WTC11 (cell line): ENCODE measurements around the gene SULF2.

Experiments
- FOXJ3 ChIP-seq: sonication (generic); formaldehyde crosslinking; IDR thresholded peaks from 2 replicates; pipeline ENCODE4 v1.9.0; 2021; ENCODE audit warnings: missing genetic modification reagents, mild to moderate bottlenecking, borderline replicate concordance
- SMAD4 ChIP-seq: sonication (generic); formaldehyde crosslinking; IDR thresholded peaks from 2 replicates; pipeline ENCODE4 v1.8.0; 2022; ENCODE audit warnings: mild to moderate bottlenecking, missing genetic modification reagents
- ZNF121 ChIP-seq: sonication (generic); formaldehyde crosslinking; IDR thresholded peaks from 2 replicates; pipeline ENCODE4 v1.8.0; 2023; ENCODE audit warnings: missing genetic modification reagents
- ZNF263 ChIP-seq: sonication (generic); formaldehyde crosslinking; IDR thresholded peaks from 2 replicates; pipeline ENCODE4 v1.8.1; 2022; ENCODE audit warnings: low read depth, mild to moderate bottlenecking, moderate library complexity, missing genetic modification reagents
- TF ChIP-seq, protein P1 (sequence below): fragments of 200-600 bp; IDR thresholded peaks from 2 replicates; pipeline ENCODE4 v1.8.0; 2022; ENCODE audit warnings: antibody characterized with exemption
- TF ChIP-seq, protein P2 (sequence below): sonication (generic); formaldehyde crosslinking; IDR thresholded peaks from 2 replicates; pipeline ENCODE4 v1.8.1; 2023; ENCODE audit warnings: mild to moderate bottlenecking, missing genetic modification reagents, moderate library complexity
- TF ChIP-seq, protein P3 (sequence below): sonication (generic); formaldehyde crosslinking; conservative IDR thresholded peaks from 2 replicates; pipeline ENCODE4 v1.8.1; 2022; ENCODE audit warnings: mild to moderate bottlenecking, missing genetic modification reagents
- TF ChIP-seq, protein P4 (sequence below): sonication (generic); formaldehyde crosslinking; IDR thresholded peaks from 2 replicates; pipeline ENCODE4 v1.8.1; 2022; ENCODE audit warnings: mild to moderate bottlenecking, moderate library complexity, missing genetic modification reagents

DNA sequence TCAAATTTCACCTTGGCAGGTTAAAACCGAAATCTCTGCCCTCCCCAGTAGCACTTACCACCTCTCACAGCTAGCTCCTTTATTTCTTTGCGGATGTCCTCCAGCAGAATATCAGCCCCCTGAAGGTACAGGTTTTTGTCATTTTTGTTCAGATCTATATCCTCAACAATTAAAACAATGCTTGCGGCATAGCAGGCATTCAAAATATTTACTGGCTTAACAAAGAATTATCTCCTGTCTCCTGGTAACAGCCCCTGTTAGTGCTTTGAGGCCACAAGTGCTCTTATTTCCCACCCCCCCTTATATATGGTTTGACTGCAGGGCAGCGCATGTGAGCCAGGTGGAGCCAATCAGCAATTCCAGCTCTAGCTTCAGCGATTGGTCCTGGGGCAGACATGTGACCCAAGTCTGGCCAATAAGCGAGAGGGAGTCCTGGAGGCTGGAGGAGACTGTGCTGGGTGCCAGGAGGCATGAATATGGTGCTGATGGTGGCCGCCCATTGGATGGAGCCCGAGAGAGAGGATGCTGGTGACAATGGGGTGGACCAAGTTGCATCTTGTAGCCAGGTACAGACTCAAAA lies 21.0 kb downstream of the SULF2 start:
- TF ChIP-seq, protein P1, sequence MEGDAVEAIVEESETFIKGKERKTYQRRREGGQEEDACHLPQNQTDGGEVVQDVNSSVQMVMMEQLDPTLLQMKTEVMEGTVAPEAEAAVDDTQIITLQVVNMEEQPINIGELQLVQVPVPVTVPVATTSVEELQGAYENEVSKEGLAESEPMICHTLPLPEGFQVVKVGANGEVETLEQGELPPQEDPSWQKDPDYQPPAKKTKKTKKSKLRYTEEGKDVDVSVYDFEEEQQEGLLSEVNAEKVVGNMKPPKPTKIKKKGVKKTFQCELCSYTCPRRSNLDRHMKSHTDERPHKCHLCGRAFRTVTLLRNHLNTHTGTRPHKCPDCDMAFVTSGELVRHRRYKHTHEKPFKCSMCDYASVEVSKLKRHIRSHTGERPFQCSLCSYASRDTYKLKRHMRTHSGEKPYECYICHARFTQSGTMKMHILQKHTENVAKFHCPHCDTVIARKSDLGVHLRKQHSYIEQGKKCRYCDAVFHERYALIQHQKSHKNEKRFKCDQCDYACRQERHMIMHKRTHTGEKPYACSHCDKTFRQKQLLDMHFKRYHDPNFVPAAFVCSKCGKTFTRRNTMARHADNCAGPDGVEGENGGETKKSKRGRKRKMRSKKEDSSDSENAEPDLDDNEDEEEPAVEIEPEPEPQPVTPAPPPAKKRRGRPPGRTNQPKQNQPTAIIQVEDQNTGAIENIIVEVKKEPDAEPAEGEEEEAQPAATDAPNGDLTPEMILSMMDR, result no peak
- TF ChIP-seq, protein P2, sequence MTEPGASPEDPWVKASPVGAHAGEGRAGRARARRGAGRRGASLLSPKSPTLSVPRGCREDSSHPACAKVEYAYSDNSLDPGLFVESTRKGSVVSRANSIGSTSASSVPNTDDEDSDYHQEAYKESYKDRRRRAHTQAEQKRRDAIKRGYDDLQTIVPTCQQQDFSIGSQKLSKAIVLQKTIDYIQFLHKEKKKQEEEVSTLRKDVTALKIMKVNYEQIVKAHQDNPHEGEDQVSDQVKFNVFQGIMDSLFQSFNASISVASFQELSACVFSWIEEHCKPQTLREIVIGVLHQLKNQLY (CRISPR knock-in tag), result no peak
- TF ChIP-seq, protein P3, sequence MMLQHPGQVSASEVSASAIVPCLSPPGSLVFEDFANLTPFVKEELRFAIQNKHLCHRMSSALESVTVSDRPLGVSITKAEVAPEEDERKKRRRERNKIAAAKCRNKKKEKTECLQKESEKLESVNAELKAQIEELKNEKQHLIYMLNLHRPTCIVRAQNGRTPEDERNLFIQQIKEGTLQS (CRISPR knock-in tag), result no peak
- TF ChIP-seq ZNF263 (CRISPR knock-in tag), result no peak
- no peak for TF ChIP-seq SMAD4 (CRISPR knock-in tag)
- TF ChIP-seq, protein P4, sequence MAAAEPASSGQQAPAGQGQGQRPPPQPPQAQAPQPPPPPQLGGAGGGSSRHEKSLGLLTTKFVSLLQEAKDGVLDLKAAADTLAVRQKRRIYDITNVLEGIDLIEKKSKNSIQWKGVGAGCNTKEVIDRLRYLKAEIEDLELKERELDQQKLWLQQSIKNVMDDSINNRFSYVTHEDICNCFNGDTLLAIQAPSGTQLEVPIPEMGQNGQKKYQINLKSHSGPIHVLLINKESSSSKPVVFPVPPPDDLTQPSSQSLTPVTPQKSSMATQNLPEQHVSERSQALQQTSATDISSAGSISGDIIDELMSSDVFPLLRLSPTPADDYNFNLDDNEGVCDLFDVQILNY, result no peak
- TF ChIP-seq FOXJ3 (CRISPR knock-in tag), result no peak
- TF ChIP-seq ZNF121 (CRISPR knock-in tag), result no peak
